Fibroblast of lung (primary cell): ENCODE measurements around the gene NBDY.

Experiments used
- CTCF ChIP-seq, 2 donors: IDR thresholded peaks in 1 of 2; conservative IDR thresholded peaks in 1 of 2; 1 replicate in 1 of 2; 2 replicates in 1 of 2; pipeline ENCODE4 v1.5.1; 2011 to 2012; ENCODE audit warnings: low read length in 2 of 2, control low read depth in 1 of 2, inconsistent platforms in 1 of 2, low read depth in 1 of 2, mild to moderate bottlenecking in 1 of 2
- EZH2 ChIP-seq: IDR thresholded peaks from 2 replicates; pipeline ENCODE4 v1.5.1; 2012; ENCODE audit warnings: low read length, control low read depth, mild to moderate bottlenecking; ENCODE audit errors: missing control alignments

DNA sequence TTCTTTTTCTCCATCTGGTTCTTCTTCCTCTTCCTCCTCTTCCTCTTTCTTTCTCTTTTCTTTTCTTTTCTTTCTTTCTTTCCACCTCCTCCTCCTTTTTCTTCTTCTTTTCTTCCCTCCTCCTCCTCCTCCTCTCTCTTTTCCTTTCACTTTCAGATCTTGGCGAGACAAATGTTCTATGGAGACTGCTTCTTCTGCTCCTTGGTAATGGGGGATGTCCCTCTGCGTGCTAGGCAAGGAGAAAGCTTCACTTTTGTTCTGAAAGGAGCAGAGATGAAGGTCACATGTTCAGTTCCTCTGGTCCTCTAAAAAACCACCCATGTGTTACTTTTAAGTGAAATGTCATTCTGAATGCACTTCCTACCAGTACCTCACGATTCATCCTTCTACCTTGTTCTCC lies 33.2 kb downstream of the NBDY start:
- TF ChIP-seq CTCF (conservative IDR thresholded peaks at IDR 0.05 in 1 of 2, IDR thresholded peaks at IDR 0.05 in 1 of 2; ENCODE audit: low read depth in 1 of 2, low read length in 2 of 2) = no peak
- no peak for TF ChIP-seq EZH2
